EH (cell line): ENCODE results near the gene SQSTM1.
"Not testable (repeated sequence)": the region's sequence is repeated elsewhere in the genome, so short reads cannot be mapped to it uniquely, and the experiment has no call there.

Experiments used
- DNase-seq: peaks from one replicate; pipeline ENCODE4 v3.0.0-alpha.2; 2015; ENCODE audit warnings: low read depth

The SQSTM1 gene

GRCh38 chr5:179858586-179859427, 38.1 kb downstream of the SQSTM1 start, which contains the start of gene MRNIP:
Gene MRNIP (minus strand): TSS chr5:179858817. CDS start chr5:179858796, 21 bp downstream.
- peak; percentile 94 for DNase-seq

GRCh38 chr5:179860301-179860700, 39.6 kb downstream of the SQSTM1 start:
- no peak for DNase-seq

- no peak for DNase-seq
Measured at GRCh38 chr5:179862296-179862695, 41.6 kb downstream of the SQSTM1 start.

- no peak for DNase-seq
Measured at GRCh38 chr5:179862891-179863290, 42.2 kb downstream of the SQSTM1 start.

DNA sequence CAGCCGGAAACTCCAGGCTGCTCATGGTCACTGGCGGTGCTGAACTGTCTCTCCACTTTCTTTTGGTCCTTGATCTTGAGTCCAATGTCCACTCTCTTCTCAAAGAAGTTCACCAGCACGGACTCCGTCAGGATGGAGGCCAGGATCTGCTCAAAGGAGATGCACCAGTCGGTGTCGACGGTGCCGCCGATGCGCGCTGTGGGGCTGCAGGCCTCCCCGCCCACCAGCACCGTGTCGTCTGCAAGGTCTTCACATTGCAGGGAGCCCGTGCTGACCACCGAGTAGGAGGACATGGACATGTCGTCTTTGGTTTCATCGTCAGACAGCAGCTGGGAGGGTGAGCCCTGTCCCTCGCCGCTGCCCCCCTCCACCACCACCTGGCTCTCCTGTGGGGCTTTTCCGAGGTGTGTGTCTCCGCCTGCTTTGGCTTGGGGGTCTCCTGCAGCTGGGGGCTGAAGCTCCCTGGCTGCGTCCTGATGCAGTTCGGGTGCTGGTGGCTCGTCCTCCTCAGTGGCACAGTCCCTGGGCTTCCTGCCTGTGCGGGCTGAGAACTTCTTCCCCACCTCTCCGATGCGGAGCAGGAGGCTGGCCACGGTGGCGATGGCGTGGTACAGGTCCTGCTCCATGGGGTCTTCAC, 42.9 kb downstream of the SQSTM1 start:
- no peak for DNase-seq

DNA sequence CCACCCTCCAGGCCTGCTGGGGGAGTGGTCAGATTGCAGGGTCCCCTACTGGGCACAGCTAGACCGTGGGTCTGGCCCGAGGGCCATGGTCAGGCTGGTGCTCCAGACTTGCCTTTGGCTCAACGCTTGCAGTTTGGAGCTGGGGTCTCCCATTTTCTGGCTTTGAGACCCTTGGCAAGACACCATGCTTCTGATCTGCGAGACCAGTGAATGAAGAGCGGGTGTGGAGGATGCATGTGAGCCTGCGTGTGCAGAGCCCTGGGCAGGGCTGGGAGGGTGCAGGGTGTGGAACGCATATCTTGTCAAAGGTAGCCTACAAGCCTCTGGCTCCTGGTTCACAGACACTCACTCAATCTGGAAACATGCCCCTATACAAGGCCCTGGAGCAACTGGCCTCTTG, 44.0 kb downstream of the SQSTM1 start:
- no peak for DNase-seq

GRCh38 chr5:179865491-179866240, 45.0 kb downstream of the SQSTM1 start:
- DNase-seq = no peak

- DNase-seq = no peak
Measured at GRCh38 chr5:179866241-179867078, 45.8 kb downstream of the SQSTM1 start.

GRCh38 chr5:179867079-179867465, 46.4 kb downstream of the SQSTM1 start:
- no peak for DNase-seq

- DNase-seq = no peak
Measured at GRCh38 chr5:179867476-179867875, 46.8 kb downstream of the SQSTM1 start.

- no peak for DNase-seq
Measured at GRCh38 chr5:179868541-179868940, 47.8 kb downstream of the SQSTM1 start.

- DNase-seq = no peak
Measured at GRCh38 chr5:179869101-179869500, 48.4 kb downstream of the SQSTM1 start.

- no peak for DNase-seq
Measured at GRCh38 chr5:179869641-179870402, 49.1 kb downstream of the SQSTM1 start.

DNA sequence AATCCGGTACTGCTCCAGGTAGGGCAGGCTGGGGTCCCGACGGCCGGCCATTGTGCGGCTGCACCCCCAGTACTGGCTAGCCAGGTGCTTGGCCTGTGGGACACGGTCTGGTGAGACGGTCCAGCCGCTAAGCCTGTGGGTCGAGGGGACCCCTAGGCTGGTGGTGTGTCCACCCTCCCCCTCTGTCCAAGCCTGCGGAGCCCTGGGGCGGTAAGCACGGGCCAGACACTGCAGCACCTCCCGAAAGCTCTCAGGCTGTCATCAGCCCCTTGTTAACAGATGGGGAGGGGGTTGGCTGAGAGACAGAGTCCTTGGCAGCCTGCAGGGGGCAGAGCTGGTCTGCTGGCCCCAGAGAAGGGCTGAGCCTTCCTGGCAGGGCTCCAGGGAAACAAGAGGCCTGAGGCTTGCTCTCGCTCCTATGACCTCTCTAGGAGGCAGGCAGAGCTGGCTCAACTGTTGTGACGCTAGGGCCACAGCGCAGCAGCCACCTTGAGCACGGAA, 49.7 kb downstream of the SQSTM1 start:
- peak; percentile 44 for DNase-seq

DNA sequence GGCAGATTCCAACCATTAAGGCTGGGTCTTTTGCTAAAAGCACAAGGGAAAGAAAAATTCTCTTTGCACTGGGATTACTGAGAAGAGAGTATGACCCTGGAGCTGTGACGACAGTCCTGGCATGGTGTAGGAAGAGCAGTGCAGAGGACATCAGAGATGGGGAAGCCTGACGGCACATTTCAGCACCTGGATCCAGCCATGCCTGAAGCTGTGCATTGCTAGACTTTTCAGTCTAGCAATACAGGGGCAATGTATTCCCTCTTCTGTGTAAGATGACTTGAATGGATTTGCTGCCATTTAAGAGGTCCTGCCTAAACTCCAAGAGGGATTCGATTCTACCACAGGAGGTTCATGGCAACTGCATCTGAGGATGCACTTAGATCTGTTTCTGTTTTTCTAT, 50.2 kb downstream of the SQSTM1 start:
- DNase-seq = no peak

DNA sequence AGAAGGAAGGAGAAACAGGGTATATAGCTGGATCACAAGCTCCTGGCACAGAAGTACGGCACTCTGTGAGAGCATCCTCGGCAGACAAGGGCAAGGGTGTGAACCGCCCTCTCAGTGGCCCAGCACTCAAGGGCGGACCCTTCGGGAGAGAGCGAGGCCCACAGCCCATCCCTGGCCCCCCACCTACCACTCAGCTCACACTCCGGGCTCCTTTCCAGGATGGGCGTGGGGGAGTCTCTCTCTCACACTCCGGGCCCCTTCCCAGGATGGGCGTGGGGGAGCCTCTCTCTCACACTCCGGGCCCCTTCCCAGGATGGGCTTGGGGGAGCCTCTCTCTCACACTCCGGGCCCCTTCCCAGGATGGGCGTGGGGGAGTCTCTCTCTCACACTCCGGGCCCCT, 50.8 kb downstream of the SQSTM1 start:
- not testable (repeated sequence) for DNase-seq

GRCh38 chr5:179872055-179872827, 51.5 kb downstream of the SQSTM1 start:
- no peak for DNase-seq

GRCh38 chr5:179872828-179873575, 52.3 kb downstream of the SQSTM1 start:
- no peak for DNase-seq

- no peak for DNase-seq
Measured at GRCh38 chr5:179873588-179874110, 52.9 kb downstream of the SQSTM1 start.
